ENCODE measurements around the gene ACADSB.

ACADSB gene

GRCh38 chr10:122998934-122999333, 9.9 kb upstream of the ACADSB start:
- H3K79me2 ChIP-seq (ENCODE audit: insufficient read depth, low read length): peaks cover 40% of the 10 kb centered on the region
- no peaks in the 10 kb centered on the region for H3K9me3 ChIP-seq (ENCODE audit: low read length)
- no peak overlapping the region for H3K4me3 ChIP-seq (ENCODE audit: low read depth, low read length, poor library complexity, severe bottlenecking)
- H3K27ac ChIP-seq (ENCODE audit: low read depth, low read length, poor library complexity, severe bottlenecking): no peak overlapping the region
- no peaks in the 10 kb centered on the region for H3K27me3 ChIP-seq (ENCODE audit: insufficient read depth, low read length)
- peaks cover 3% of the 10 kb centered on the region for H3K4me1 ChIP-seq (ENCODE audit: insufficient read depth, low read length, severe bottlenecking)
- no peak overlapping the region for H3K4me2 ChIP-seq (ENCODE audit: low read length)
- H3K9ac ChIP-seq (ENCODE audit: low read length): no peak overlapping the region
- H3K9me2 ChIP-seq (ENCODE audit: low read depth, low read length): no peaks in the 10 kb centered on the region
- H3K36me3 ChIP-seq (ENCODE audit: insufficient read depth, low read length): peaks cover 60% of the 10 kb centered on the region
- TF ChIP-seq CTCF (IDR thresholded peaks at IDR 0.05; ENCODE audit: low read length) (no peak), EZH2 (IDR thresholded peaks at IDR 0.05; ENCODE audit: borderline replicate concordance, low read length) (no peak)
- H3F3A ChIP-seq (ENCODE audit: insufficient read depth, low read length): no peaks in the 10 kb centered on the region
- H4K20me1 ChIP-seq (ENCODE audit: insufficient read depth, low read length): no peaks in the 10 kb centered on the region
- no peak overlapping the region for H2AFZ ChIP-seq (ENCODE audit: low read length)

DNA sequence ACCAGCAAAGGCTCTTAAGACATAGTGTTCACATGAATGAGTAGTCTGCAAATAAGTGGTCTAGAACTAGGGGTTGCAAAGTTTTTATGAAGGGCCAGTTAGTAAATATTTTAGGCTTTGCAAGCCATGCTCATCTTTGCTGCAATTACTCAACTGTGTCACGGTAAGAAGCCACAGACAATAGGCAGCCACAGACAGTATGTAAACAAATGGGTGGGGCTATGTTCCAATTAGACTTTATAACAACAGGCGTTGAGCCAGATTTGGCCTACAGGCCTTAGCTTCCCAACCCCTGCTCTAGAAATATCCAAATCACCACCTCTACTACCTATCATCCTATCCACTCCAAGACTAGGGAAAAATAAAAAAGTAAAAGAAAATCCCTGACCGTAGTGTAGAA, 9.5 kb upstream of the ACADSB start:
- Histone ChIP-seq H3K27me3 (ENCODE audit: insufficient read depth, low read length) (no peaks in the 10 kb centered on the region), H3K79me2 (ENCODE audit: insufficient read depth, low read length) (peaks cover 44% of the 10 kb centered on the region), H3K4me3 (ENCODE audit: low read depth, low read length, poor library complexity, severe bottlenecking) (no peak overlapping the region), H3K9ac (ENCODE audit: low read length) (no peak overlapping the region), H2AFZ (ENCODE audit: low read length) (no peak overlapping the region), H3K4me1 (ENCODE audit: insufficient read depth, low read length, severe bottlenecking) (peaks cover 3% of the 10 kb centered on the region), H3K27ac (ENCODE audit: low read depth, low read length, poor library complexity, severe bottlenecking) (no peak overlapping the region), H3K36me3 (ENCODE audit: insufficient read depth, low read length) (peaks cover 56% of the 10 kb centered on the region), H3K9me2 (ENCODE audit: low read depth, low read length) (no peaks in the 10 kb centered on the region), H3K9me3 (ENCODE audit: low read length) (no peaks in the 10 kb centered on the region), H3K4me2 (ENCODE audit: low read length) (no peak overlapping the region), H3F3A (ENCODE audit: insufficient read depth, low read length) (no peaks in the 10 kb centered on the region), H4K20me1 (ENCODE audit: insufficient read depth, low read length) (no peaks in the 10 kb centered on the region)
- TF ChIP-seq CTCF (IDR thresholded peaks at IDR 0.05; ENCODE audit: low read length) (no peak), EZH2 (IDR thresholded peaks at IDR 0.05; ENCODE audit: borderline replicate concordance, low read length) (no peak)

DNA sequence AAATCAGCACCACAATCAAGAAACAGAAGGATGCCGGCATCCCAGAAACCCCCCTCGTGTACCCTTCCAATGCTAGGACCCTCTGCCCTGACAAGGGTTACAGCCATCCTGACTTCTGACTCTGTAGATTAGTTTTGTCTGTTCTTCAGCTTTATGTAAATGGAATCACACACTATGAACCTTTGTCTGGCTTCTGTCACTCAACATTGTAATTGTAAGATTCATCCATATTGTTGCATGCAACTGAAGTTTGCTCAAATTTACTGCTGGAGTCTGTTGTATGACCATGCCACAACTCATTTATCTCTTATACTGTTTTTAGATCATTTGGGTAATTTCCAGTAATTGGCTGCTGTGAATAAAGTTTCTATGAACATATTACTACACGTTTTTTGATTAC, 8.7 kb upstream of the ACADSB start:
- Histone ChIP-seq H2AFZ (ENCODE audit: low read length) (no peak overlapping the region), H4K20me1 (ENCODE audit: insufficient read depth, low read length) (no peaks in the 10 kb centered on the region)

More for the DNA sequence above, 8.7 kb upstream of the ACADSB start:
- H3K4me1 ChIP-seq (ENCODE audit: insufficient read depth, low read length, severe bottlenecking): peaks cover 3% of the 10 kb centered on the region
- no peak overlapping the region for H3K9ac ChIP-seq (ENCODE audit: low read length)
- no peaks in the 10 kb centered on the region for H3F3A ChIP-seq (ENCODE audit: insufficient read depth, low read length)
- H3K9me2 ChIP-seq (ENCODE audit: low read depth, low read length): no peaks in the 10 kb centered on the region
- H3K36me3 ChIP-seq (ENCODE audit: insufficient read depth, low read length): peaks cover 48% of the 10 kb centered on the region
- H3K27ac ChIP-seq (ENCODE audit: low read depth, low read length, poor library complexity, severe bottlenecking): no peak overlapping the region
- peaks cover 52% of the 10 kb centered on the region for H3K79me2 ChIP-seq (ENCODE audit: insufficient read depth, low read length)
- no peak for TF ChIP-seq CTCF (IDR thresholded peaks at IDR 0.05; ENCODE audit: low read length)
- no peak for TF ChIP-seq EZH2 (IDR thresholded peaks at IDR 0.05; ENCODE audit: borderline replicate concordance, low read length)
- H3K4me2 ChIP-seq (ENCODE audit: low read length): no peak overlapping the region
- no peak overlapping the region for H3K4me3 ChIP-seq (ENCODE audit: low read depth, low read length, poor library complexity, severe bottlenecking)
- no peaks in the 10 kb centered on the region for H3K27me3 ChIP-seq (ENCODE audit: insufficient read depth, low read length)
- no peaks in the 10 kb centered on the region for H3K9me3 ChIP-seq (ENCODE audit: low read length)
